WTC11 (cell line): ENCODE measurements around the gene LIG3. TPM values are rescaled to one million over a fixed set of nuclear protein-coding genes. Genes with fewer than 3 reads are reported as not detected.

Source experiments
- ATAC-seq: fragments of 200-7000 bp; cut with Tn5 transposase; 2 replicates; pipeline ENCODE4 v1.10.0; 2021; ENCODE audit warnings: mild to moderate bottlenecking, moderate library complexity
- CTCF ChIA-PET: fragments of 300-600 bp; sonication (Branson Sonifier 250); formaldehyde crosslinking; loops from one replicate; lab custom pipeline; 2021; ENCODE audit warnings: antibody characterized with exemption; lab: Charles Lee
- POLR2A ChIA-PET: fragments of 350-600 bp; sonication (Branson Sonifier 250); formaldehyde crosslinking; loops from one replicate; lab custom pipeline; 2021; ENCODE audit warnings: antibody characterized with exemption; lab: Charles Lee
- DNase-seq: peaks from one replicate; pipeline ENCODE4 v3.0.0; 2021; ENCODE audit warnings: low spot score
- H3K27ac Mint-ChIP-seq: 2 replicates; pipeline ENCODE4 v1.8.0; 2021; ENCODE audit warnings: mixed read lengths
- H3K27me3 Mint-ChIP-seq: 2 replicates; pipeline ENCODE4 v1.8.0; 2021; ENCODE audit warnings: low read depth, mild to moderate bottlenecking, moderate library complexity, mixed read lengths
- H3K36me3 Mint-ChIP-seq: 2 replicates; pipeline ENCODE4 v1.8.0; 2021; ENCODE audit warnings: mixed read lengths
- H3K4me1 Mint-ChIP-seq: 2 replicates; pipeline ENCODE4 v1.8.0; 2022; ENCODE audit warnings: mixed read lengths
- H3K4me3 Mint-ChIP-seq: 2 replicates; pipeline ENCODE4 v1.8.0; 2021; ENCODE audit warnings: mild to moderate bottlenecking, moderate library complexity, mixed read lengths
- H3K9me3 Mint-ChIP-seq: 2 replicates; pipeline ENCODE4 v1.8.0; 2021; ENCODE audit warnings: mixed read lengths
- CBFB ChIP-seq: sonication (generic); formaldehyde crosslinking; IDR thresholded peaks from 2 replicates; pipeline ENCODE4 v1.8.1; 2022; ENCODE audit warnings: mild to moderate bottlenecking, low read depth, missing genetic modification reagents
- FOXJ3 ChIP-seq: sonication (generic); formaldehyde crosslinking; IDR thresholded peaks from 2 replicates; pipeline ENCODE4 v1.9.0; 2021; ENCODE audit warnings: missing genetic modification reagents, mild to moderate bottlenecking, borderline replicate concordance
- NFATC4 ChIP-seq: fragments of 250-450 bp; sonication (Bioruptor Pico); IDR thresholded peaks from 2 replicates; pipeline ENCODE4 v1.9.0; 2021; ENCODE audit warnings: mild to moderate bottlenecking
- NFE2L1 ChIP-seq: sonication (generic); formaldehyde crosslinking; IDR thresholded peaks from 2 replicates; pipeline ENCODE4 v1.8.1; 2023; ENCODE audit warnings: missing genetic modification reagents
- NR1H2 ChIP-seq: sonication (generic); formaldehyde crosslinking; IDR thresholded peaks from 2 replicates; pipeline ENCODE4 v1.9.0; 2021; ENCODE audit warnings: mild to moderate bottlenecking, moderate library complexity, missing genetic modification reagents
- NR2C2 ChIP-seq: sonication (generic); formaldehyde crosslinking; IDR thresholded peaks from 2 replicates; pipeline ENCODE4 v1.8.0; 2022; ENCODE audit warnings: mild to moderate bottlenecking, missing genetic modification reagents
- SMAD3 ChIP-seq: sonication (generic); formaldehyde crosslinking; IDR thresholded peaks from 2 replicates; pipeline ENCODE4 v1.8.0; 2022; ENCODE audit warnings: missing genetic modification reagents, mild to moderate bottlenecking, borderline replicate concordance
- TCF7 ChIP-seq: sonication (generic); formaldehyde crosslinking; IDR thresholded peaks from 2 replicates; pipeline ENCODE4 v1.8.0; 2022; ENCODE audit warnings: mild to moderate bottlenecking, low read depth, missing genetic modification reagents, moderate library complexity
- ZNF219 ChIP-seq: sonication (generic); formaldehyde crosslinking; IDR thresholded peaks from 2 replicates; pipeline ENCODE4 v1.8.0; 2023; ENCODE audit warnings: missing genetic modification reagents, mild to moderate bottlenecking, borderline replicate concordance
- ZNF317 ChIP-seq: sonication (generic); formaldehyde crosslinking; IDR thresholded peaks from 2 replicates; pipeline ENCODE4 v1.8.1; 2023; ENCODE audit warnings: low read depth, mild to moderate bottlenecking, moderate library complexity, missing genetic modification reagents, borderline replicate concordance
- total RNA-seq: library from RNA; stranded (reverse); gene quantifications from 3 replicates; pipeline ENCODE4 v1.2.3, GENCODE V29; 2021
- TF ChIP-seq, protein P1 (sequence below): sonication (generic); formaldehyde crosslinking; IDR thresholded peaks from 2 replicates; pipeline ENCODE4 v1.8.1; 2022; ENCODE audit warnings: mild to moderate bottlenecking, moderate library complexity, missing genetic modification reagents
- TF ChIP-seq, protein P2 (sequence below): sonication (generic); formaldehyde crosslinking; IDR thresholded peaks from 2 replicates; pipeline ENCODE4 v1.8.0; 2023; ENCODE audit warnings: missing genetic modification reagents, mild to moderate bottlenecking, borderline replicate concordance
- TF ChIP-seq, protein P3 (sequence below): sonication (generic); formaldehyde crosslinking; IDR thresholded peaks from 2 replicates; pipeline ENCODE4 v1.8.0; 2022; ENCODE audit warnings: mild to moderate bottlenecking, missing genetic modification reagents
- TF ChIP-seq, protein P4 (sequence below): sonication (generic); formaldehyde crosslinking; IDR thresholded peaks from 2 replicates; pipeline ENCODE4 v1.8.1; 2022; ENCODE audit warnings: missing genetic modification reagents, borderline replicate concordance
- TF ChIP-seq, protein P5 (sequence below): sonication (generic); formaldehyde crosslinking; conservative IDR thresholded peaks from 2 replicates; pipeline ENCODE4 v1.8.1; 2023; ENCODE audit warnings: mild to moderate bottlenecking, low read depth, missing genetic modification reagents, moderate library complexity

The LIG3 gene
- total RNA-seq, 1 experiment from 2014 or later: 92.3 TPM

DNA sequence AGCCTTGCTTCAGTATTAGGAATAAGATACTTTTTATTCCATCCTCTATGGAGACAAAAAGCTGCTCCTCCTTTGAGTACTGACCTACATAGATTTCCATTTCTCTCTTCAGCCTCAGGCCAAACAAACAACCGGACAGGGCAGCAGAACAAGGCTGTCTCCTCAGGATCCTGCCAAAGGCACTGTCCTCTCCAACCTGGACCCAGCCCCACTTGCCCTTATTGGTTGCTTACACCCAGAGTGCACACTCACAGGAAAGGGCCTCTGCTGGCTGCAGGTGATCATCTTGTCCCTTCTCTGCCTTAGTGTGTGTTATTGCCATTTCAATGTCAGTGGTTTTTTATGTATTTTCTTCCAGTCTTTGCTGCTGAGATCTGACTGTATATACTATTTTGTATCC is 26.6 kb downstream of the LIG3 start:
- Mint-ChIP-seq H3K4me1 (peaks cover 13% of the 10 kb centered on the region), H3K4me3 (no peak overlapping the region), H3K27ac (peak overlapping the region; percentile 45; the same call in 1 of the 2 replicates), H3K36me3 (peaks cover 46% of the 10 kb centered on the region), H3K9me3 (no peaks in the 10 kb centered on the region), H3K27me3 (no peaks in the 10 kb centered on the region)
- CTCF ChIA-PET: no interaction called here
- POLR2A ChIA-PET: no interaction called here
- DNase-seq (no peak), ATAC-seq (no peak)
- TF ChIP-seq, protein P1, sequence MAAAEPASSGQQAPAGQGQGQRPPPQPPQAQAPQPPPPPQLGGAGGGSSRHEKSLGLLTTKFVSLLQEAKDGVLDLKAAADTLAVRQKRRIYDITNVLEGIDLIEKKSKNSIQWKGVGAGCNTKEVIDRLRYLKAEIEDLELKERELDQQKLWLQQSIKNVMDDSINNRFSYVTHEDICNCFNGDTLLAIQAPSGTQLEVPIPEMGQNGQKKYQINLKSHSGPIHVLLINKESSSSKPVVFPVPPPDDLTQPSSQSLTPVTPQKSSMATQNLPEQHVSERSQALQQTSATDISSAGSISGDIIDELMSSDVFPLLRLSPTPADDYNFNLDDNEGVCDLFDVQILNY (CRISPR knock-in tag): no peak
- TF ChIP-seq SMAD3 (CRISPR knock-in tag) (no peak), FOXJ3 (CRISPR knock-in tag) (no peak), ZNF219 (CRISPR knock-in tag) (no peak), NR2C2 (CRISPR knock-in tag) (no peak), CBFB (no peak), NFATC4 (CRISPR knock-in tag) (no peak), NFE2L1 (CRISPR knock-in tag) (no peak), ZNF317 (CRISPR knock-in tag) (no peak), TCF7 (CRISPR knock-in tag) (no peak), NR1H2 (CRISPR knock-in tag) (no peak)
- TF ChIP-seq, protein P2, sequence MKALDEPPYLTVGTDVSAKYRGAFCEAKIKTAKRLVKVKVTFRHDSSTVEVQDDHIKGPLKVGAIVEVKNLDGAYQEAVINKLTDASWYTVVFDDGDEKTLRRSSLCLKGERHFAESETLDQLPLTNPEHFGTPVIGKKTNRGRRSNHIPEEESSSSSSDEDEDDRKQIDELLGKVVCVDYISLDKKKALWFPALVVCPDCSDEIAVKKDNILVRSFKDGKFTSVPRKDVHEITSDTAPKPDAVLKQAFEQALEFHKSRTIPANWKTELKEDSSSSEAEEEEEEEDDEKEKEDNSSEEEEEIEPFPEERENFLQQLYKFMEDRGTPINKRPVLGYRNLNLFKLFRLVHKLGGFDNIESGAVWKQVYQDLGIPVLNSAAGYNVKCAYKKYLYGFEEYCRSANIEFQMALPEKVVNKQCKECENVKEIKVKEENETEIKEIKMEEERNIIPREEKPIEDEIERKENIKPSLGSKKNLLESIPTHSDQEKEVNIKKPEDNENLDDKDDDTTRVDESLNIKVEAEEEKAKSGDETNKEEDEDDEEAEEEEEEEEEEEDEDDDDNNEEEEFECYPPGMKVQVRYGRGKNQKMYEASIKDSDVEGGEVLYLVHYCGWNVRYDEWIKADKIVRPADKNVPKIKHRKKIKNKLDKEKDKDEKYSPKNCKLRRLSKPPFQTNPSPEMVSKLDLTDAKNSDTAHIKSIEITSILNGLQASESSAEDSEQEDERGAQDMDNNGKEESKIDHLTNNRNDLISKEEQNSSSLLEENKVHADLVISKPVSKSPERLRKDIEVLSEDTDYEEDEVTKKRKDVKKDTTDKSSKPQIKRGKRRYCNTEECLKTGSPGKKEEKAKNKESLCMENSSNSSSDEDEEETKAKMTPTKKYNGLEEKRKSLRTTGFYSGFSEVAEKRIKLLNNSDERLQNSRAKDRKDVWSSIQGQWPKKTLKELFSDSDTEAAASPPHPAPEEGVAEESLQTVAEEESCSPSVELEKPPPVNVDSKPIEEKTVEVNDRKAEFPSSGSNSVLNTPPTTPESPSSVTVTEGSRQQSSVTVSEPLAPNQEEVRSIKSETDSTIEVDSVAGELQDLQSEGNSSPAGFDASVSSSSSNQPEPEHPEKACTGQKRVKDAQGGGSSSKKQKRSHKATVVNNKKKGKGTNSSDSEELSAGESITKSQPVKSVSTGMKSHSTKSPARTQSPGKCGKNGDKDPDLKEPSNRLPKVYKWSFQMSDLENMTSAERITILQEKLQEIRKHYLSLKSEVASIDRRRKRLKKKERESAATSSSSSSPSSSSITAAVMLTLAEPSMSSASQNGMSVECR: no peak
- TF ChIP-seq, protein P3, sequence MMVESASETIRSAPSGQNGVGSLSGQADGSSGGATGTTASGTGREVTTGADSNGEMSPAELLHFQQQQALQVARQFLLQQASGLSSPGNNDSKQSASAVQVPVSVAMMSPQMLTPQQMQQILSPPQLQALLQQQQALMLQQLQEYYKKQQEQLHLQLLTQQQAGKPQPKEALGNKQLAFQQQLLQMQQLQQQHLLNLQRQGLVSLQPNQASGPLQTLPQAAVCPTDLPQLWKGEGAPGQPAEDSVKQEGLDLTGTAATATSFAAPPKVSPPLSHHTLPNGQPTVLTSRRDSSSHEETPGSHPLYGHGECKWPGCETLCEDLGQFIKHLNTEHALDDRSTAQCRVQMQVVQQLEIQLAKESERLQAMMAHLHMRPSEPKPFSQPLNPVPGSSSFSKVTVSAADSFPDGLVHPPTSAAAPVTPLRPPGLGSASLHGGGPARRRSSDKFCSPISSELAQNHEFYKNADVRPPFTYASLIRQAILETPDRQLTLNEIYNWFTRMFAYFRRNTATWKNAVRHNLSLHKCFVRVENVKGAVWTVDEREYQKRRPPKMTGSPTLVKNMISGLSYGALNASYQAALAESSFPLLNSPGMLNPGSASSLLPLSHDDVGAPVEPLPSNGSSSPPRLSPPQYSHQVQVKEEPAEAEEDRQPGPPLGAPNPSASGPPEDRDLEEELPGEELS (CRISPR knock-in tag): no peak
- TF ChIP-seq, protein P4, sequence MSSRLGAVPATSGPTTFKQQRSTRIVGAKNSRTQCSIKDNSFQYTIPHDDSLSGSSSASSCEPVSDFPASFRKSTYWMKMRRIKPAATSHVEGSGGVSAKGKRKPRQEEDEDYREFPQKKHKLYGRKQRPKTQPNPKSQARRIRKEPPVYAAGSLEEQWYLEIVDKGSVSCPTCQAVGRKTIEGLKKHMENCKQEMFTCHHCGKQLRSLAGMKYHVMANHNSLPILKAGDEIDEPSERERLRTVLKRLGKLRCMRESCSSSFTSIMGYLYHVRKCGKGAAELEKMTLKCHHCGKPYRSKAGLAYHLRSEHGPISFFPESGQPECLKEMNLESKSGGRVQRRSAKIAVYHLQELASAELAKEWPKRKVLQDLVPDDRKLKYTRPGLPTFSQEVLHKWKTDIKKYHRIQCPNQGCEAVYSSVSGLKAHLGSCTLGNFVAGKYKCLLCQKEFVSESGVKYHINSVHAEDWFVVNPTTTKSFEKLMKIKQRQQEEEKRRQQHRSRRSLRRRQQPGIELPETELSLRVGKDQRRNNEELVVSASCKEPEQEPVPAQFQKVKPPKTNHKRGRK (CRISPR knock-in tag): no peak
- TF ChIP-seq, protein P5, sequence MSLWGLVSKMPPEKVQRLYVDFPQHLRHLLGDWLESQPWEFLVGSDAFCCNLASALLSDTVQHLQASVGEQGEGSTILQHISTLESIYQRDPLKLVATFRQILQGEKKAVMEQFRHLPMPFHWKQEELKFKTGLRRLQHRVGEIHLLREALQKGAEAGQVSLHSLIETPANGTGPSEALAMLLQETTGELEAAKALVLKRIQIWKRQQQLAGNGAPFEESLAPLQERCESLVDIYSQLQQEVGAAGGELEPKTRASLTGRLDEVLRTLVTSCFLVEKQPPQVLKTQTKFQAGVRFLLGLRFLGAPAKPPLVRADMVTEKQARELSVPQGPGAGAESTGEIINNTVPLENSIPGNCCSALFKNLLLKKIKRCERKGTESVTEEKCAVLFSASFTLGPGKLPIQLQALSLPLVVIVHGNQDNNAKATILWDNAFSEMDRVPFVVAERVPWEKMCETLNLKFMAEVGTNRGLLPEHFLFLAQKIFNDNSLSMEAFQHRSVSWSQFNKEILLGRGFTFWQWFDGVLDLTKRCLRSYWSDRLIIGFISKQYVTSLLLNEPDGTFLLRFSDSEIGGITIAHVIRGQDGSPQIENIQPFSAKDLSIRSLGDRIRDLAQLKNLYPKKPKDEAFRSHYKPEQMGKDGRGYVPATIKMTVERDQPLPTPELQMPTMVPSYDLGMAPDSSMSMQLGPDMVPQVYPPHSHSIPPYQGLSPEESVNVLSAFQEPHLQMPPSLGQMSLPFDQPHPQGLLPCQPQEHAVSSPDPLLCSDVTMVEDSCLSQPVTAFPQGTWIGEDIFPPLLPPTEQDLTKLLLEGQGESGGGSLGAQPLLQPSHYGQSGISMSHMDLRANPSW (CRISPR knock-in tag): no peak
